Smooth muscle cell of the coronary artery (primary cell): ENCODE results near the gene TEAD1. TPM values are rescaled to one million over a fixed set of nuclear protein-coding genes. Genes with fewer than 3 reads are reported as not detected.

Experiments
- total RNA-seq: library from RNA; depleted of rRNA; stranded (reverse); fragments of >200 nt; gene quantifications from 2 replicates; pipeline ENCODE4 v1.2.3, GENCODE V29; 2014; ENCODE audit warnings: low replicate concordance

Gene TEAD1
- total RNA-seq: 24.8 and 56.9 TPM in 2 replicates

GRCh38 chr11:12673924-12674570 is at the start of gene TEAD1:
TEAD1 (plus strand) TSS chr11:12674421.

